ENCODE data around the gene KIAA0513.

The KIAA0513 gene

DNA sequence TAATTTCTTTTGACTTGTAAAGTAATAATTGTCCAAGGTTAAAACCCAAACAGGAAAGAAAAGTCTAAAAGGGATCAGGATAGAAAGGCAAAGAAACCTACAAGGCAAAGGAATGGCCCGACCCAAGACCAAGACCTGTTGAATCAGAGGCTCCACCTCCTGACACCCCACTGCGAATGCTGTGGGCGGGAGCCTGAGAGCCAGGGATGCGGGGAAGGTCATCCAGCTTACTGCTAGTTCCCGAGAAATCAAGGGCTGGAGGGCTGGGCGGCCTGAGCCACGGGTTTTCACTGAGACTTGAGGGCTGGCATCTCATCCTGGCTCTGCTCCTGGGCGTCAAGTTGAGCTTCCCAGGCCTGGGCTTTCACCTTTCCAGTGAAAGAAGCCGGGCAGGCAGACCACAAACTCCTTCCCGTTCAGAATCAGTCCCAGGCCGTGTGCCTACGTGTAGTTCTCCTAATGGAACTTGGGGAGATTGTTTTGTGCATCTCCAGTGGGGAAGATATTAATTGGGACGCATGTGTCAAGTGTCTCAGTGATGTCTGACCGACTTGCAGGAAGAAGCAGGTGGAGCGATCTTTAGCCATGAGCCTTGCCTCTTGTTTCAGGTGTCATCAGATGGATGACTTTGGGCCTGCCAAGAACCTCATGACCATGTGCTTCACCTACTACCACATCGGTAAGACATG lies 47.8 kb downstream of the KIAA0513 start:
- no peak for DNase-seq

DNA sequence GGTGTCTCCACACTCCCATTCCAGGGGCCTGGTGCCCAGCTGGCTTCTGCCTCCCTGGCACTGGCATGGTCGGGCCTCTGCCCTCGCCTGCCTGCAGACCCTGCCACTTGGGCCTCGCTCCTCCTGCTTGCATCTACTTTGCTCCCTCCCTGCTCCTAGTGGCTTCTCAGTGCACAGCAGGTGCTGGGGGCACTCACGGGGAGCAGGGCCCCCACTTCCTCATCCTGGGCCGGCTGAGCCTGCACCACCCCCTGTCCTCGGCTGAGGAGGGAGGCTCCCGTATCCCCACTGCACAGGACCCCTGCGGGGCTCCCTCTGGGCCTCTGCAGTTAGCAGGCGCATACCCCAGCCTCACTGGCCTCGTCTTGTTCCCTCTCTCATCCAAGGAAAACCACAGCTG lies 49.4 kb downstream of the KIAA0513 start:
- DNase-seq = no peak

GRCh38 chr16:85077576-85078125 lies 50.1 kb downstream of the KIAA0513 start:
- DNase-seq = no peak

- no peak for DNase-seq
These were observed 50.6 kb downstream of the KIAA0513 start for GRCh38 chr16:85078226-85078625.

- no peak for DNase-seq
These were observed 51.4 kb downstream of the KIAA0513 start for GRCh38 chr16:85078952-85079351.

DNA sequence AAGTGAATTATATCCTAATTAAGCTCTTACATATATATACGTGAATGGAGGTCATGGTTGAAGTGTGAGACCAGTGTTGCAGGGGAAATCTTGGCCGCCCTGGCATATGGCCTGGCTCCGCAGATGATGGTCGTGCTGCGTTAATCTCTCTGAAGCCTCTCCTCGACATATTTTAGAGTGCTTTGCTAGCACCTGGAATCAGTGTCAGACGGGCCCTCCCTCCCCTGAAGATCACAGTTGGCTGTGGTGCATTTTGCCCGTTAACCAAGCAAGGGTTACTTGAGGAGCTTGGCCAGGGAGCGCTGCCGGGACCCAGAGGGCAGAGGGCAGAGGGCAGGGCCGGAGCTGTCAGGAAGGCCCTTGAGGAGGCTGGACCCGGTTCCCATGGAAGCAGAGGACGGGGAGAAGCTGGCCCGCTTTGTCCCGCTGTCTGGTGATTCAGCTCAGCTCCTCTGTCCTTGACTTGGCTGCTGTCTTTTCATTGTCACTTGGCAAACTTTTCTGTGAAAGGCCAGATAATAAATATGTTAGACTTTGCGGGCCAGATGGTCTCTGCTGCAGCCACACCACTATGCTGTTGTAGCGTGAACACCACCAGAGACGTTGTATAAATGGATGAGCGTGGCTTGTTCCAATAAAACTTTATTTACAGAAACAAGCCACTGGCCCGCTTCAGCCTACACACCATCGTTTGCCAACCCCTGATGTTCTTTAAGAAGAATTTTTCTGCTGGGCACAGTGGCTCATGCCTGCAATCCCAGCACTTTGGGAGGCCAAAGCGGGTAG lies 52.4 kb downstream of the KIAA0513 start:
- no peak for DNase-seq

DNA sequence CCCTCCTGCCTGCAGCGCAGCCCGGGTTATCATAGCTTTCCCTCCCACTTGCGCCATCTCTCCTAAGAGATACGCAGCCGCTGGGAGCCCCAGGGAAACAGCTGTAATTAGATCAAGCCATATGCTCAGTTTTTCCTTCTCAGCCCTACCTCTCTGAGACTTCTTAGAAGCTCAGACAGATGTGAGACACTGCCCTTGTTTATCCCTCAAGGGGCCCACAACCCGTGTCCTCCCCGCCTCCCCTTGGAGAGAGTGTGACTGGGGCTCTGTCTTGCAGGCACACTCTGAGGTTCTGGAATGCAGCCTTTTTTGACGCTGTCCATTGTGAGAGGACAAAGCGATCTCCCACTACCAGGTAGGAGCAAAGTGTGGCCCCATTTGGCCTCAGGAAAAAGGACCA lies 53.4 kb downstream of the KIAA0513 start:
- no peak for DNase-seq

GRCh38 chr16:85081765-85082164 lies 54.2 kb downstream of the KIAA0513 start:
- no peak for DNase-seq

GRCh38 chr16:85082173-85083050 lies 54.8 kb downstream of the KIAA0513 start:
- no peak for DNase-seq

GRCh38 chr16:85083051-85083639 lies 55.5 kb downstream of the KIAA0513 start:
- no peak for DNase-seq

- DNase-seq = no peak
These were observed 57.4 kb downstream of the KIAA0513 start for GRCh38 chr16:85084841-85085510.

- no peak for DNase-seq
These were observed 58.1 kb downstream of the KIAA0513 start for GRCh38 chr16:85085721-85086120.

DNA sequence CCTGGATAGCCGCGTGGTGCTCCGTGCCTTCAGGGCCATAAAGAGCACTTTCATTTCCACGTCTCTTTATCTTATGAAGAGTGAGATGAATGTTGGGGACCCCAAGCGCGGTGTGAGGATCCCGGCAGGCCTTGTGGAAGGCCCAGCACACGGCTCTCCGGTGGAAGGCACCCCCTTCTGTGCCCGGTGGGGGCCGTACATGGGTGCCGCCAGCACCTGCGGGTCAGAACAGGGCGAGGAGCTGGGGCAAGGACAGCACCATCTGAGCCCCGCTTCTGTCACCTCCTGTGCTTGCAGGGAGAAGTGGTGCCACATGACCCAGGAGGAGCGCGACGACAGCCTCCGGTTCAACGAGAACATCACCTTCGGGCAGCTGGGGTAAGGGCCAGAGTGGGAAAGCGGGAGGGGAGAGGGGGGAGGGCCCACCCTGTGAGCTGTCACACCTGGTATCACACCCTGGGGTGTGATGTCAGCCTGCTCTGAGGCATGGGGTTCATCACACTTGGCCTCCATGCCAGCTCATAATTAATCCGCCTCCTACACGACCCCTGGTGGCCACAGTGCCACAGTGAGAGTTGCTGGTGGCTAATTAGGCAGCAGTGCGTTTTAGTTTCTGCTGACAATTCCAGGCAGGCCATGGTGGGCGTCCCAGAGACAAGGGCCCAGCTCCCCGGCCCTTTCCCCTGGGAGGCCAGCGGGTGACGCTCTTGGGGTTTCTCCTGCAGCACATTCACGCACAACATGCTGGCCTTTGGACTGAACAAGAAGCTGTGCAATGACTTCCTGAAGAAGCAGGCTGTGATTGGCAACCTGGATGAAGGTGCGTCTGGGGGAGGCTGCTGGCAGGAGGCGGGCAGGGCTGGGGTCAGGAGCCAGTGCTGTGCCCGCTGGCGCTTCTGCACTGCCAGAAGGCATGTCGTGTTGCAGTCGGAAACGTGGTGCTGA lies 59.0 kb downstream of the KIAA0513 start:
- peak; percentile 38 for DNase-seq

GRCh38 chr16:85087899-85088569 lies 60.4 kb downstream of the KIAA0513 start:
- DNase-seq = no peak

DNA sequence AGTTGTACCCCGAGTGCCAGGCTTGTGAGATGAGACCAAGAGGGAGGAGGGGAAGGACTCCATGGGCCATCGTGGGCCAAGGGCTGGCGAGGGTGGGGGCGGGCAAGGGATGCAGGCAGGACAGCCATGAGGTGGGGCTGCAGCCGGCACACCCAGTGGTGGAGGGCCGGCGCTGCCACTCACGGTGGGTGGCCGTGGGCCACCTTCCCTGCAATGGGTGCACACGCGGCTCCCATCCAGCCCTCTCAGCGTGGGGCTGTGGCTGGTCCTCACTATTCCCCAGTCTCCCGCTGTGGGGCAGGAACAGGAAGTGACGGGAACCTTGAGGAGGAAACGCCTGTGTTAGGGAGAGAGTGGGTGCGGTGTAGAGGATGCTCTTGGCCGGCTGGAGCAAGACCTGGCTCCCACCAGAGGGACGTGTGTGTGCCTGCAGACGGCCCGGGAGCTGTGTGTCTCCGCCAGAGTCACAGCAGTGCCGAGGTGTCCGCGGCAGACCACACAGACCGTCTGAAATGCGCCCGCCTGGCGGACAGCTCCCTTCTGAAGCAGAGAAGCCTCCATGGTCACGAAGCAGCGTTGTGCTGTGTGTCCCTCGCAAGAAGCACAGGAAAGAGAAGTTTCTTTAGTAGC lies 61.1 kb downstream of the KIAA0513 start:
- no peak for DNase-seq

DNA sequence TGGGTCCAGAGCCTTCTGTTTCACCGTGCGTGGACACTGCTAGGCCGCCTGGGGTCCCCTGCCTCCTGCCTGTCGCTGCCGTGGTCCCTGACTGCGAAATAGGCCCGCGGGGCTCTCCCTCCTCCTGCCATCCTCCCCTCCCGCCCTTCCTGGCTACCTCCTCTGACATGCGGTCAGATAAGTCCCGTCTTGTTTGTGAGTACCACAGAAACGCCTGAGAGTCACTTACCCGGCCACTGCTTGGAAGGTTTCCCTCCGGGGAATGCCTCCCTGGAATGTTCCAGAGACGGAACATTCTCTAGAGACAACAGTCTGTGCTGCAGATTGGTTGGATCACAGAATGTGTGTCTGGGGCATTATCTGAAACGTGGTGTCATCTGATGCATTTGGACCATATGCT lies 61.9 kb downstream of the KIAA0513 start:
- DNase-seq = no peak

DNA sequence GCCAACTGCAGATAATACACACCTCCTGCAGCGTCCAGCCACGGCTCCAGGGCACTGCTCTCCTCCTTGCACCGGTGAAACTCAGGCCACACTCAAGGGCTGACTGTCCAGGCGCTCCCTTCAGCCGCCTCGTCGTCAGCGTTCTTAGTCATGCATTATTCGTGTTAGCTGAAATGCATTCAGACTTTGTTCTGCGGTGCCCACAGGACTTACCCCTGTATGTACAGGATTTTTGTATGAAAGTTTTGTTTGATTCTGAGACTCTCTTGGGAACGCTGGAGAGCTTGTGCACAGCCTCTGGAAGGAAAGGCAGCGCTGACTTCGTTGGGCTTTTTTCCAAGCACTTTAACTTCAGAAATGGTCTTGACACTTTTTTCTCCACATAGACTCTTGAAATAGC lies 62.6 kb downstream of the KIAA0513 start:
- no peak for DNase-seq

DNA sequence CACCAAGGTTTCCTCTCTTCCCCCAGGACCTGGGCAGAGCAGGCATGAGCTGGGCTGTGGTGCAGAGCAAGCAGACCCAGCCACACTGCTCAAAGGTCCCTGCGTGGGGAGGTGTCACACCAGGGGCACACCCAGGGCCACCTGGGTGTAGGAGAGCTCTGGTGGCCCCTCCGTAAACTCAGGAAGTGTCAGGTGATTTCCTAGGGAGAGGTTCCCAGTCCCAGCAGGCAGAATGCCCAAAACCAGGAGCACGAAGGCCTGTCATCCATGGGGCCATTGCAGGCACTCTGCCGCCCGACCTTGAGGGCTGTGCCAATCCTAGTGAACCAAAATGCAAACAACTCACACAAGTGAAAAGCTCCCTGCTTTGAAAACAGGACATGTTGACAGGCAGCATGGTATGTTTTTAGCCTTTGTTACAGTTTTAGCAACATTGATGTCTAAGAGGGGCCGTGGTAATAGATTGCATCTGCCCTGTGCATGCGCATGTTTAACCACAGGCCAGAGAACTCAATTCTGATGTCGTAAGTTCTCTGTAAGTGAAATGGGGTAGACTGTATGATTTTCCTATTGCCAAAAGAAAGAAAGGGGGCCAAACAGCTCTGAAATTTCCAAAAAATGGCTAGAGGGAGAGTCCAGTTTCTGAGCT lies 63.4 kb downstream of the KIAA0513 start:
- no peak for DNase-seq

DNA sequence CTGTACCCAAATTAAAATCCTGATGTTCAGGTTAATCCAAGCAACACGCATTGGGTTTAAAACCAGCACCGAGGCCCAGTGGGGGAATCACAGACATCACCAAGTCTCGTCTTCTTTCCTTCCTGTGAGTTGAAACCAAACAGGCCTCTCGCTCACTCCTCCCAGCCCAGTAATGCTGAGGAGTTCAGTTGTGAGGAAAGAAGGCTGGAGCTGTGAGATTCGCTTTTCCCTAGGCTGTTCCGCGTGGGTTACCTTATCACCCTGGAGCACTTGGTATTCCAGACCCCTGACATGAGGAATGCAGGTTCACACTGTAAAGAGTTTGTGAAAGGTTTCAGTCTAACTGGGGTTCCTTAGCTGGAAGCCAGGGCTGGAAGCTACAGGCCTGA lies 63.9 kb downstream of the KIAA0513 start:
- DNase-seq = no peak
